ENCODE measurements around the gene FKBP4. TPM values are rescaled to one million over a fixed set of nuclear protein-coding genes. Genes with fewer than 3 reads are reported as not detected.

Gene FKBP4
- total RNA-seq, 1 donor from 2014 or later = 83.4 TPM

Other genes starting within 250 kb of the FKBP4 start
- gene ITFG2, start 17.7 kb downstream of the FKBP4 start, total RNA-seq = 17.8 TPM
- 0.08 TPM for gene NRIP2, start 40.1 kb downstream of the FKBP4 start, total RNA-seq
- not detected for gene TEX52, start 62.1 kb downstream of the FKBP4 start, total RNA-seq
- gene FOXM1, start 82.2 kb downstream of the FKBP4 start, total RNA-seq = 31.2 TPM
- gene RHNO1, start 82.3 kb downstream of the FKBP4 start, total RNA-seq = 21.9 TPM
- 15.8 TPM for gene TULP3, start 95.9 kb downstream of the FKBP4 start, total RNA-seq
- 11.0 TPM for gene TEAD4, start 164.4 kb downstream of the FKBP4 start, total RNA-seq

Measured in esophagus mucosa (tissue), 1 donor.